Stomach (tissue), 9 donors: ENCODE measurements around the gene PLG. TPM values are rescaled to one million over a fixed set of nuclear protein-coding genes. Genes with fewer than 3 reads are reported as not detected.
A peak's percentile ranks its signal among the peaks of the same experiment; 100 is the strongest.
"Not testable (repeated sequence)": the region's sequence is repeated elsewhere in the genome, so short reads cannot be mapped to it uniquely, and the experiment has no call there.

Experiments
- DNase-seq, 2 donors: peaks; one replicate each; pipeline versions ENCODE4 v3.0.0 to v3.0.0-alpha.2; 2013 to 2019
- H3K27ac ChIP-seq, 5 donors: fragments of 200-600 bp in 4 of 5; sonication (generic) in 4 of 5; one replicate each; pipeline ENCODE4 v1.5.1; 2013 to 2019; ENCODE audit warnings: mild to moderate bottlenecking in 1 of 5, moderate library complexity in 1 of 5
- H3K27me3 ChIP-seq, 3 donors: fragments of 200-600 bp; sonication (generic); one replicate each; pipeline ENCODE4 v1.5.1; 2017 to 2019; ENCODE audit warnings: mixed run types in 1 of 3
- H3K36me3 ChIP-seq, 4 donors: fragments of 200-600 bp; sonication (generic); 1 replicate in 3 of 4; 2 replicates in 1 of 4; pipeline ENCODE4 v1.5.1; 2016 to 2019
- H3K4me1 ChIP-seq, 4 donors: fragments of 200-600 bp; sonication (generic); one replicate each; pipeline ENCODE4 v1.5.1; 2016 to 2019
- H3K4me3 ChIP-seq, 4 donors: fragments of 200-600 bp; sonication (generic) in 3 of 4; one replicate each; pipeline ENCODE4 v1.5.1; 2016 to 2019; ENCODE audit warnings: mild to moderate bottlenecking in 1 of 4
- H3K9me3 ChIP-seq, 4 donors: fragments of 200-600 bp; sonication (generic); one replicate each; pipeline ENCODE4 v1.5.1; 2016 to 2019
- CTCF ChIP-seq, 7 experiments: fragments of 450-650 bp in 4 of 7; fragments of 200-600 bp in 3 of 7; sonication (generic) in 3 of 7; IDR thresholded peaks; one replicate each; pipeline ENCODE4 v1.5.1; 2016 to 2019; ENCODE audit warnings: antibody characterized with exemption in 7 of 7, control low read depth in 2 of 7, mild to moderate bottlenecking in 1 of 7
- EP300 ChIP-seq: sonication (generic); formaldehyde crosslinking; IDR thresholded peaks from one replicate; pipeline ENCODE4 v1.6.1; 2017; ENCODE audit warnings: antibody characterized with exemption
- POLR2A ChIP-seq, 4 donors: fragments of 450-650 bp; IDR thresholded peaks; one replicate each; pipeline ENCODE4 v1.6.1; 2016; ENCODE audit warnings: antibody characterized with exemption in 4 of 4, control low read depth in 2 of 4, mild to moderate bottlenecking in 1 of 4, moderate library complexity in 1 of 4
- POLR2AphosphoS5 ChIP-seq, 3 donors: sonication (generic); formaldehyde crosslinking; IDR thresholded peaks; one replicate each; pipeline ENCODE4 v1.6.1; 2016; ENCODE audit warnings: antibody characterized with exemption in 3 of 3
- WGBS, 5 donors: extraction: QIAGEN DNeasy Blood & Tissue Kit in 3 of 5; methylation state at CpG; one replicate each; pipeline versions ENCODE4 v1.1.5 to v1.1.7; 2013 to 2018; 5-methylcytosine and 5-hydroxymethylcytosine counted together
- intact Hi-C: fragments of 100-400 bp; cut with DNase I; formaldehyde crosslinking; loops from one replicate; pipeline ENCODE4 v1.15.1; 2023; ENCODE audit warnings: low total_unique reads
- polyA plus RNA-seq, 3 donors: library from polyadenylated mRNA; stranded (reverse); fragments of 200-250 nt; gene quantifications; one replicate each; pipeline ENCODE4 v1.2.3, GENCODE V29; 2013
- total RNA-seq, 5 donors: library from RNA; depleted of rRNA; stranded (reverse); fragments of >200 nt; gene quantifications; one replicate each; pipeline versions ENCODE4 v1.1.0 to v1.2.3, GENCODE V29; 2014 to 2016
- donor health status: healthy with polysubstance abuse.
- donor health status: Bipolar disorder and iron deficiency.
- donor health status: healthy.

PLG gene
- total and polyA plus RNA-seq, 8 donors = 3.3 TPM; not detected in 7

- no peak overlapping the region for H3K27ac ChIP-seq
- H3K27me3 ChIP-seq = no peaks in the 10 kb centered on the region
- whole genome bisulfite sequencing, 5 donors = 74 to 90% (median 82%) methylated on average over 6 of the region's 6 CpGs
- no peaks in the 10 kb centered on the region for H3K36me3 ChIP-seq
- no peak overlapping the region for H3K4me3 ChIP-seq
- no peaks in the 10 kb centered on the region for H3K9me3 ChIP-seq
- no peaks in the 10 kb centered on the region for H3K4me1 ChIP-seq
- no peak for DNase-seq
- no peak for TF ChIP-seq EP300
- no peak for TF ChIP-seq CTCF (IDR thresholded peaks at IDR 0.05)
- TF ChIP-seq POLR2AphosphoS5 (IDR thresholded peaks at IDR 0.05) = no peak
- TF ChIP-seq POLR2A (IDR thresholded peaks at IDR 0.05) = no peak
- intact Hi-C loops = loop anchor here (10.0 kb wide), 1 partner anchor 635 kb away; no protein-coding TSS in a partner anchor
Measured at GRCh38 chr6:160739955-160740354, 37.9 kb downstream of the PLG start.

- H3K9me3 ChIP-seq, H3K36me3 ChIP-seq, H3K4me3 ChIP-seq, H3K4me1 ChIP-seq, H3K27ac ChIP-seq, DNase-seq, H3K27me3 ChIP-seq, intact Hi-C loops: not testable (repeated sequence)
- 80 to 88% (median 83%) methylated on average over 7 of the region's 7 CpGs for WGBS, 5 donors
Measured at GRCh38 chr6:160741012-160741411, 39.0 kb downstream of the PLG start.

GRCh38 chr6:160742090-160742489 lies 40.0 kb downstream of the PLG start:
- no peak for DNase-seq
- no peaks in the 10 kb centered on the region for H3K27me3 ChIP-seq

GRCh38 chr6:160750276-160750689 lies 48.2 kb downstream of the PLG start:
- H3K4me1 ChIP-seq = no peaks in the 10 kb centered on the region
- peaks cover 0 to 35% (median 4%) of the 10 kb centered on the region in 3 donors for H3K27me3 ChIP-seq
- H3K9me3 ChIP-seq = peaks cover 0 to 5% (median 2%) of the 10 kb centered on the region in 4 donors
- H3K27ac ChIP-seq = no peak overlapping the region
- intact Hi-C loops = no loop called here
- H3K36me3 ChIP-seq = no peaks in the 10 kb centered on the region
- TF ChIP-seq POLR2A (IDR thresholded peaks at IDR 0.05) (no peak), CTCF (IDR thresholded peaks at IDR 0.05) (peak in 1 of 7 experiments; percentile 12)
- no peak overlapping the region for H3K4me3 ChIP-seq
- 21 to 37% (median 28%) methylated on average over 5 of the region's 5 CpGs for WGBS, 5 donors
- DNase-seq = no peak

More at GRCh38 chr6:160742090-160742489, 40.0 kb downstream of the PLG start:
- Histone ChIP-seq H3K4me1 (no peaks in the 10 kb centered on the region), H3K4me3 (no peak overlapping the region), H3K9me3 (peaks cover 0 to 8% (median 2%) of the 10 kb centered on the region in 4 donors), H3K27ac (no peak overlapping the region), H3K36me3 (no peaks in the 10 kb centered on the region)
- intact Hi-C loops = no loop called here
- 70 to 85% (median 80%) methylated on average over 2 of the region's 2 CpGs for WGBS, 5 donors
- TF ChIP-seq EP300 (no peak), POLR2A (IDR thresholded peaks at IDR 0.05) (no peak), CTCF (IDR thresholded peaks at IDR 0.05) (no peak), POLR2AphosphoS5 (IDR thresholded peaks at IDR 0.05) (no peak)

GRCh38 chr6:160753211-160753610 lies 51.2 kb downstream of the PLG start:
- H3K9me3 ChIP-seq, H3K36me3 ChIP-seq, H3K4me3 ChIP-seq, H3K27ac ChIP-seq, DNase-seq, H3K4me1 ChIP-seq, intact Hi-C loops: not testable (repeated sequence)
- 47 to 56% (median 54%) methylated on average over 4 of the region's 4 CpGs for WGBS, 5 donors
- peaks cover 0 to 43% (median 4%) of the 10 kb centered on the region in 3 donors for H3K27me3 ChIP-seq
